ENCODE data around the gene NLRP1. TPM values are rescaled to one million over a fixed set of nuclear protein-coding genes. Genes with fewer than 3 reads are reported as not detected.

Gene NLRP1
- total RNA-seq, 1 experiment from 2014 or later = 33.5 TPM

Other genes with a start within 250 kb of the NLRP1 start
- 88.2 and 89.2 TPM in 2 replicates for gene NUP88, start 164.8 kb downstream of the NLRP1 start, total RNA-seq (2022)
- gene RPAIN, start 164.3 kb downstream of the NLRP1 start, total RNA-seq (2022) = 49.0 and 49.3 TPM in 2 replicates
- 386 and 438 TPM in 2 replicates for gene C1QBP, start 145.4 kb downstream of the NLRP1 start, total RNA-seq (2022)
- gene DHX33, start 115.5 kb downstream of the NLRP1 start, total RNA-seq (2022) = 32.1 and 41.0 TPM in 2 replicates
- 107 and 125 TPM in 2 replicates for gene DERL2, start 98.3 kb downstream of the NLRP1 start, total RNA-seq (2022)
- gene MIS12, start 97.9 kb downstream of the NLRP1 start, total RNA-seq (2022) = 32.8 and 44.2 TPM in 2 replicates

All from MCF 10A (cell line).